ENCODE measurements around the gene PCNX1. TPM values are rescaled to one million over a fixed set of nuclear protein-coding genes. Genes with fewer than 3 reads are reported as not detected.
"Not testable (repeated sequence)": the region's sequence is repeated elsewhere in the genome, so short reads cannot be mapped to it uniquely, and the experiment has no call there.

Gene PCNX1
- total RNA-seq, 1 donor from 2014 or later: 77.2 TPM

GRCh38 chr14:70872678-70873020 lies 34.6 kb upstream of the PCNX1 start:
- H3K36me3 Mint-ChIP-seq: peaks cover 2% of the 10 kb centered on the region
- H3K27me3 Mint-ChIP-seq (ENCODE audit: low read depth): no peaks in the 10 kb centered on the region

GRCh38 chr14:70873627-70874026 lies 33.6 kb upstream of the PCNX1 start:
- no peak for TF ChIP-seq CTCF (IDR thresholded peaks at IDR 0.05; ENCODE audit: unreplicated experiment)
- H3K4me1 Mint-ChIP-seq: peaks cover 8% of the 10 kb centered on the region
- no peak overlapping the region for H3K27ac Mint-ChIP-seq
- no peak for DNase-seq (ENCODE audit: low spot score in 2 of 2, unreplicated experiment in 2 of 2)
- H3K4me3 Mint-ChIP-seq: no peak overlapping the region
- peaks cover 21% of the 10 kb centered on the region for H3K9me3 Mint-ChIP-seq
- no peaks in the 10 kb centered on the region for H3K36me3 Mint-ChIP-seq
- no peaks in the 10 kb centered on the region for H3K27me3 Mint-ChIP-seq (ENCODE audit: low read depth)

More at GRCh38 chr14:70872678-70873020, 34.6 kb upstream of the PCNX1 start:
- Mint-ChIP-seq H3K4me1 (peaks cover 8% of the 10 kb centered on the region), H3K27ac (no peak overlapping the region), H3K4me3 (no peak overlapping the region), H3K9me3 (peaks cover 29% of the 10 kb centered on the region)
- DNase-seq (ENCODE audit: low spot score in 2 of 2, unreplicated experiment in 2 of 2): no peak
- TF ChIP-seq CTCF (IDR thresholded peaks at IDR 0.05; ENCODE audit: unreplicated experiment): no peak

GRCh38 chr14:70875811-70876460 lies 31.3 kb upstream of the PCNX1 start:
- H3K9me3 Mint-ChIP-seq; H3K4me1 Mint-ChIP-seq; H3K27me3 Mint-ChIP-seq (ENCODE audit: low read depth): not testable (repeated sequence)

GRCh38 chr14:70879448-70879847 lies 27.8 kb upstream of the PCNX1 start:
- TF ChIP-seq CTCF (IDR thresholded peaks at IDR 0.05; ENCODE audit: unreplicated experiment): no peak
- H3K27me3 Mint-ChIP-seq (ENCODE audit: low read depth): no peaks in the 10 kb centered on the region
- no peaks in the 10 kb centered on the region for H3K36me3 Mint-ChIP-seq
- no peaks in the 10 kb centered on the region for H3K9me3 Mint-ChIP-seq
- no peak overlapping the region for H3K4me3 Mint-ChIP-seq
- no peak for DNase-seq (ENCODE audit: low spot score in 2 of 2, unreplicated experiment in 2 of 2)
- no peak overlapping the region for H3K27ac Mint-ChIP-seq
- peaks cover 8% of the 10 kb centered on the region for H3K4me1 Mint-ChIP-seq

More at GRCh38 chr14:70875811-70876460, 31.3 kb upstream of the PCNX1 start:
- H3K27ac Mint-ChIP-seq: peak overlapping the region; percentile 2
- not testable (repeated sequence) for H3K36me3 Mint-ChIP-seq; H3K4me3 Mint-ChIP-seq; DNase-seq (ENCODE audit: low spot score in 2 of 2, unreplicated experiment in 2 of 2)

GRCh38 chr14:70880888-70881287 lies 26.4 kb upstream of the PCNX1 start:
- not testable (repeated sequence) for H3K27me3 Mint-ChIP-seq (ENCODE audit: low read depth); DNase-seq (ENCODE audit: low spot score in 2 of 2, unreplicated experiment in 2 of 2); H3K36me3 Mint-ChIP-seq; H3K4me3 Mint-ChIP-seq; H3K9me3 Mint-ChIP-seq; H3K4me1 Mint-ChIP-seq; H3K27ac Mint-ChIP-seq

- TF ChIP-seq CTCF (IDR thresholded peaks at IDR 0.05; ENCODE audit: unreplicated experiment): no peak
- no peaks in the 10 kb centered on the region for H3K9me3 Mint-ChIP-seq
- H3K27ac Mint-ChIP-seq: no peak overlapping the region
- no peak for DNase-seq (ENCODE audit: low spot score in 2 of 2, unreplicated experiment in 2 of 2)
- H3K27me3 Mint-ChIP-seq (ENCODE audit: low read depth): no peaks in the 10 kb centered on the region
- H3K36me3 Mint-ChIP-seq: no peaks in the 10 kb centered on the region
- H3K4me3 Mint-ChIP-seq: no peak overlapping the region
- H3K4me1 Mint-ChIP-seq: peaks cover 5% of the 10 kb centered on the region
Measured at GRCh38 chr14:70881549-70882177, 25.6 kb upstream of the PCNX1 start.

Measured in mesothelial cell of epicardium (in vitro differentiated cells).